Lower leg skin (tissue), 4 donors: ENCODE data around the gene RNF17. TPM values are rescaled to one million over a fixed set of nuclear protein-coding genes. Genes with fewer than 3 reads are reported as not detected.

Experiments
- DNase-seq, 2 donors: peaks; one replicate each; pipeline ENCODE4 v3.0.0-alpha.2; 2019; ENCODE audit warnings: low spot score in 2 of 2
- H3K4me3 ChIP-seq: fragments of 200-600 bp; sonication (generic); 2 replicates; pipeline ENCODE4 v1.5.1; 2017; ENCODE audit warnings: mild to moderate bottlenecking, low read depth; ENCODE audit not compliant: poor library complexity, severe bottlenecking
- POLR2A ChIP-seq, 2 donors: fragments of 450-650 bp; IDR thresholded peaks; one replicate each; pipeline ENCODE4 v1.6.1; 2016 to 2017; ENCODE audit warnings: antibody characterized with exemption in 2 of 2, mild to moderate bottlenecking in 1 of 2, moderate library complexity in 1 of 2
- WGBS, 2 donors: methylation state at CpG; one replicate each; pipeline ENCODE4 v1.1.5; 2018; 5-methylcytosine and 5-hydroxymethylcytosine counted together
- intact Hi-C: fragments of 100-400 bp; cut with DNase I; formaldehyde crosslinking; loops from one replicate; pipeline ENCODE4 v1.15.0; 2023; ENCODE audit warnings: low total_unique reads
- total RNA-seq, 4 donors: library from RNA; depleted of rRNA; stranded (reverse); fragments of >200 nt; gene quantifications; one replicate each; pipeline ENCODE4 v1.1.0, GENCODE V29; 2016
- TF ChIP-seq, protein P1 (sequence below), 3 donors: fragments of 450-650 bp; IDR thresholded peaks; one replicate each; pipeline ENCODE4 v1.5.1; 2016; ENCODE audit warnings: antibody characterized with exemption in 3 of 3, mild to moderate bottlenecking in 3 of 3, moderate library complexity in 2 of 3

RNF17 gene
- total RNA-seq, 4 donors from 2014 or later = 0.19 TPM; not detected in 3

GRCh38 chr13:24905242-24905641 lies 141.3 kb downstream of the RNF17 start:
- intact Hi-C loops = no loop called here
- WGBS, 2 donors = 88 to 93% methylated on average over 3 of the region's 3 CpGs
- TF ChIP-seq POLR2A (IDR thresholded peaks at IDR 0.05) = no peak
- TF ChIP-seq, protein P1, sequence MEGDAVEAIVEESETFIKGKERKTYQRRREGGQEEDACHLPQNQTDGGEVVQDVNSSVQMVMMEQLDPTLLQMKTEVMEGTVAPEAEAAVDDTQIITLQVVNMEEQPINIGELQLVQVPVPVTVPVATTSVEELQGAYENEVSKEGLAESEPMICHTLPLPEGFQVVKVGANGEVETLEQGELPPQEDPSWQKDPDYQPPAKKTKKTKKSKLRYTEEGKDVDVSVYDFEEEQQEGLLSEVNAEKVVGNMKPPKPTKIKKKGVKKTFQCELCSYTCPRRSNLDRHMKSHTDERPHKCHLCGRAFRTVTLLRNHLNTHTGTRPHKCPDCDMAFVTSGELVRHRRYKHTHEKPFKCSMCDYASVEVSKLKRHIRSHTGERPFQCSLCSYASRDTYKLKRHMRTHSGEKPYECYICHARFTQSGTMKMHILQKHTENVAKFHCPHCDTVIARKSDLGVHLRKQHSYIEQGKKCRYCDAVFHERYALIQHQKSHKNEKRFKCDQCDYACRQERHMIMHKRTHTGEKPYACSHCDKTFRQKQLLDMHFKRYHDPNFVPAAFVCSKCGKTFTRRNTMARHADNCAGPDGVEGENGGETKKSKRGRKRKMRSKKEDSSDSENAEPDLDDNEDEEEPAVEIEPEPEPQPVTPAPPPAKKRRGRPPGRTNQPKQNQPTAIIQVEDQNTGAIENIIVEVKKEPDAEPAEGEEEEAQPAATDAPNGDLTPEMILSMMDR (IDR thresholded peaks at IDR 0.05) = no peak
- no peak for DNase-seq
- no peak overlapping the region for H3K4me3 ChIP-seq

- no peak for TF ChIP-seq POLR2A (IDR thresholded peaks at IDR 0.05)
- TF ChIP-seq, protein P1 (IDR thresholded peaks at IDR 0.05) = no peak
- H3K4me3 ChIP-seq = no peak overlapping the region
- WGBS, 2 donors = 94 to 95% methylated on average over 7 of the region's 7 CpGs
- no peak for DNase-seq
- intact Hi-C loops = no loop called here
Measured at GRCh38 chr13:24906268-24906667, 142.3 kb downstream of the RNF17 start.

DNA sequence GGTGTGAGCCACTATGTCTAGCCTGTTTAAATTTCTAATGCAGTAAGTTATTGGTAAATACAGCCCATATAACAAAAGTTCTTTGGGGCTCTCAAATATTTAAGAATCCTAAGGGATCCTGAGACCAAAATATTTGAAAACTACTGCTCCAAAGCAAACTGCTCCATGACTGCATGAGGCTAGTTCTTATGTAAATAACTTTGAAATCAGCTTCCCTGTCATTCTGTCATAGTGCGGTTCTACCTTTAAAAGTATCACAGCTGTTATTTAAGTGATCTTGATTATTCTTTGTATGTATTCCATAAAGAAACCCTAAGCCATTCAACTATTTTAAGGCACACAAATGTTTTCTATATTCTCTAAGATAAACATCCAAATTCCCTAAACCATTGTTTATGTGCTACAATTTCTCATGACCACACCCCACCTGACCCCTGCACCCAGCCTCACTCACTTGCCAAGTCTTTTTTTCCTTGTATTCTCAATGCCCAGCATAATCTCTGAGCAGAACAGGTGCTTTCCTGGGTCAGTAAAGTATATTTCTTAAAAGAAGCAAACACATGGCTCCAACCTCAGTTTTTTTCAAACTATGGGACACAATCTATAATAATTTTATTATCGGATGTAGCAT lies 146.6 kb downstream of the RNF17 start:
- 93 to 95% methylated on average over 2 of the region's 2 CpGs for WGBS, 2 donors
- TF ChIP-seq POLR2A (IDR thresholded peaks at IDR 0.05) = no peak
- TF ChIP-seq, protein P1 (IDR thresholded peaks at IDR 0.05) = no peak

GRCh38 chr13:24911133-24911908 lies 147.4 kb downstream of the RNF17 start:
- TF ChIP-seq POLR2A (IDR thresholded peaks at IDR 0.05) = no peak
- TF ChIP-seq, protein P1 (IDR thresholded peaks at IDR 0.05) = no peak
- WGBS, 2 donors = 92 to 93% methylated on average over 10 of the region's 10 CpGs
- no peak for DNase-seq
- intact Hi-C loops = no loop called here
- H3K4me3 ChIP-seq = no peak overlapping the region

More for the DNA sequence above, 146.6 kb downstream of the RNF17 start:
- DNase-seq = no peak
- intact Hi-C loops = no loop called here
- no peak overlapping the region for H3K4me3 ChIP-seq

DNA sequence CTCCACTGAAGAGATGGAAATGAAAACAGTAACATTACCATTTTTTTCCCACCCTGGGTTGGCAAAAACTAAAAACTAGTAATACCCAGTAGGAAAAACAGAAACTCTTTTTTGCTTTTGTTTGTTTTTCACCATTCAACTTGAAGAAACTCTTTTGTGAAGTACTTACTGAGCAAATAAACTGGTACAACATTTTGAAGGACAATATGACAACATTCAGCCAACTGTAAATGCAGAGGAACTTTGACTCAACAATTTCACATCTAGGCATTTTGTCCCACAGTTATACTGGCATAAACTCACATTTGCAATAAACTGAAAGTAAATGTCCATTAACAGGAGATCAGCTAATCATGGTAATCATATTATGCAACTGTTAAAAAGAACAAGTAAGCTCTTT lies 152.5 kb downstream of the RNF17 start:
- H3K4me3 ChIP-seq = no peak overlapping the region
- no peak for DNase-seq
- no peak for TF ChIP-seq POLR2A (IDR thresholded peaks at IDR 0.05)
- TF ChIP-seq, protein P1 (IDR thresholded peaks at IDR 0.05) = no peak
- intact Hi-C loops = no loop called here
